ENCODE measurements around the gene WDPCP. TPM values are rescaled to one million over a fixed set of nuclear protein-coding genes. Genes with fewer than 3 reads are reported as not detected.

The WDPCP gene
- total and polyA plus RNA-seq, 2 of the 4 experiments (the other 2 are of a cell fraction) = 2.2 to 10.2 TPM

DNA sequence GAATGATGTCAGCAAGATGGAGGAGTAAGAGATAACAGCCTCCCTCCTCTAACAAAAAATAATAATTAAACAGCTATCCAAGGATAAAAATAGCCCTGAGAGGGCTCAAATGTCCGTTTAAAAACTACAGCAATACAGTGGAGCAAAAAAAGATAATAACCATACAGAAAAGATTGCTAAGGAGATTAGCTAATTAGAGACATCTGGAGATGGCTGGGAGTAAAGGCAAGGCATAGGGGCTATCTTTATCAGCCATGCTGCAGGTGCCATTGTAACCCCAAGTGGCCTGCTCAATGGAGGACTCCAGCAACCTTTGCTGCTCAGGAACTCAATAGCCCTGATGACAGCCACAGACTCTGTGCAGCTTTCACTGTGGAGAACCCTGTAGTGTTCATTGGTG lies 43.2 kb upstream of the WDPCP start:
- dilution Hi-C loops (cut with HindIII; ENCODE audit: low sequenced_read_pairs, unreplicated experiment) (no loop called here), intact Hi-C loops (cut with micrococcal nuclease) (no loop called here), in situ Hi-C loops (cut with MboI; ENCODE audit: low sequenced_read_pairs) (no loop called here)
- no peak overlapping the region for H3K23ac ChIP-seq (ENCODE audit: low read depth, low read length)
- no peak overlapping the region for H2AK9ac ChIP-seq (replicated peaks; ENCODE audit: low read depth, low read length, poor library complexity)
- H3K18ac ChIP-seq (ENCODE audit: low read depth, low read length) = no peak overlapping the region
- ATAC-seq (ENCODE audit: low read depth) = no peak
- H3K9me1 ChIP-seq (ENCODE audit: insufficient read depth, low read length) = no peaks in the 10 kb centered on the region
- H3K4me2 ChIP-seq (ENCODE audit: low read depth, low read length) = no peak overlapping the region
- DNase-seq = no peak
- no peak overlapping the region for H2AFZ ChIP-seq (replicated peaks; ENCODE audit: low read length, poor library complexity)
- no peaks in the 10 kb centered on the region for H3K4me1 ChIP-seq (ENCODE audit: control insufficient read depth, insufficient read depth, low read length)
- no peak overlapping the region for H4K91ac ChIP-seq (ENCODE audit: insufficient read depth, low read depth, low read length)
- no peak overlapping the region for H3K4ac ChIP-seq (ENCODE audit: low read depth, low read length)
- WGBS, 2 experiments (ENCODE audit: extremely low coverage in 2 of 2, insufficient read length in 1 of 2) = no CpG with 5 or more reads among the region's 1 CpG
- H3K9me3 ChIP-seq (ENCODE audit: control insufficient read depth, insufficient read depth, low read length) = peaks cover 2% of the 10 kb centered on the region; the same call in 1 of the 2 replicates
- H4K20me1 ChIP-seq (ENCODE audit: insufficient read depth, low read length) = no peaks in the 10 kb centered on the region
- no peak overlapping the region for H2AK5ac ChIP-seq (ENCODE audit: low read depth, low read length)
- no peaks in the 10 kb centered on the region for H3K36me3 ChIP-seq (ENCODE audit: control insufficient read depth, insufficient read depth, low read length)
- no peaks in the 10 kb centered on the region for H3K79me1 ChIP-seq (ENCODE audit: low read depth in 1 of 2, low read length in 2 of 2)
- BruUV-seq (replicated peaks) = no TSS peak
- H2BK20ac ChIP-seq (ENCODE audit: low read depth, low read length) = no peak overlapping the region
- H3K56ac ChIP-seq (ENCODE audit: extremely low read depth, insufficient read depth, low read length) = no peak overlapping the region
- H2BK15ac ChIP-seq (ENCODE audit: low read depth, low read length) = no peak overlapping the region
- no peak overlapping the region for H3K4me3 ChIP-seq (ENCODE audit: insufficient read depth, low read depth, low read length)
- no peak overlapping the region for H2BK120ac ChIP-seq (ENCODE audit: low read depth, low read length)
- H3K27ac ChIP-seq (ENCODE audit: insufficient read depth, low read length) = no peak overlapping the region
- H3K14ac ChIP-seq (replicated peaks; ENCODE audit: low read depth, low read length) = no peak overlapping the region
- ChIA-PET CTCF (no interaction called here), POLR2A (ENCODE audit: unreplicated experiment) (no interaction called here)
- no peak overlapping the region for H2BK5ac ChIP-seq (ENCODE audit: low read depth, low read length, poor library complexity, severe bottlenecking)
- no peak overlapping the region for H3K9ac ChIP-seq (ENCODE audit: low read depth, low read length)
- no peak overlapping the region for H4K8ac ChIP-seq (ENCODE audit: low read depth in 2 of 2, low read length in 2 of 2)
- TF ChIP-seq, protein P1, sequence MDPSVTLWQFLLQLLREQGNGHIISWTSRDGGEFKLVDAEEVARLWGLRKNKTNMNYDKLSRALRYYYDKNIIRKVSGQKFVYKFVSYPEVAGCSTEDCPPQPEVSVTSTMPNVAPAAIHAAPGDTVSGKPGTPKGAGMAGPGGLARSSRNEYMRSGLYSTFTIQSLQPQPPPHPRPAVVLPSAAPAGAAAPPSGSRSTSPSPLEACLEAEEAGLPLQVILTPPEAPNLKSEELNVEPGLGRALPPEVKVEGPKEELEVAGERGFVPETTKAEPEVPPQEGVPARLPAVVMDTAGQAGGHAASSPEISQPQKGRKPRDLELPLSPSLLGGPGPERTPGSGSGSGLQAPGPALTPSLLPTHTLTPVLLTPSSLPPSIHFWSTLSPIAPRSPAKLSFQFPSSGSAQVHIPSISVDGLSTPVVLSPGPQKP (IDR thresholded peaks at IDR 0.05; ENCODE audit: borderline replicate concordance, low read depth, low read length) = no peak
- TF ChIP-seq, protein P2, sequence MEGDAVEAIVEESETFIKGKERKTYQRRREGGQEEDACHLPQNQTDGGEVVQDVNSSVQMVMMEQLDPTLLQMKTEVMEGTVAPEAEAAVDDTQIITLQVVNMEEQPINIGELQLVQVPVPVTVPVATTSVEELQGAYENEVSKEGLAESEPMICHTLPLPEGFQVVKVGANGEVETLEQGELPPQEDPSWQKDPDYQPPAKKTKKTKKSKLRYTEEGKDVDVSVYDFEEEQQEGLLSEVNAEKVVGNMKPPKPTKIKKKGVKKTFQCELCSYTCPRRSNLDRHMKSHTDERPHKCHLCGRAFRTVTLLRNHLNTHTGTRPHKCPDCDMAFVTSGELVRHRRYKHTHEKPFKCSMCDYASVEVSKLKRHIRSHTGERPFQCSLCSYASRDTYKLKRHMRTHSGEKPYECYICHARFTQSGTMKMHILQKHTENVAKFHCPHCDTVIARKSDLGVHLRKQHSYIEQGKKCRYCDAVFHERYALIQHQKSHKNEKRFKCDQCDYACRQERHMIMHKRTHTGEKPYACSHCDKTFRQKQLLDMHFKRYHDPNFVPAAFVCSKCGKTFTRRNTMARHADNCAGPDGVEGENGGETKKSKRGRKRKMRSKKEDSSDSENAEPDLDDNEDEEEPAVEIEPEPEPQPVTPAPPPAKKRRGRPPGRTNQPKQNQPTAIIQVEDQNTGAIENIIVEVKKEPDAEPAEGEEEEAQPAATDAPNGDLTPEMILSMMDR (conservative IDR thresholded peaks at IDR 0.05; ENCODE audit: low read depth, low read length) = no peak
- TF ChIP-seq MAFK (IDR thresholded peaks at IDR 0.05; ENCODE audit: low read depth, low read length) = no peak
- no peaks in the 10 kb centered on the region for H3K27me3 ChIP-seq (ENCODE audit: control insufficient read depth, insufficient read depth, low read length)
- H4K5ac ChIP-seq (ENCODE audit: low read depth, low read length) = no peak overlapping the region

Measured in IMR-90 (cell line).